Stomach smooth muscle (tissue), 2 donors: ENCODE measurements around the gene MCC.
A peak's percentile ranks its signal among the peaks of the same experiment; 100 is the strongest.

Source experiments
- H3K27ac ChIP-seq: one replicate; pipeline ENCODE4 v1.7.0; 2013; ENCODE audit warnings: mild to moderate bottlenecking, low read length, inconsistent platforms
- H3K27me3 ChIP-seq, 2 donors: one replicate each; pipeline ENCODE4 v1.7.0; 2013; ENCODE audit warnings: low read length in 2 of 2; ENCODE audit not compliant: insufficient read depth in 2 of 2, control insufficient read depth in 1 of 2
- H3K36me3 ChIP-seq, 2 donors: one replicate each; pipeline ENCODE4 v1.7.0; 2013; ENCODE audit warnings: low read length in 2 of 2; ENCODE audit not compliant: control insufficient read depth in 2 of 2, insufficient read depth in 2 of 2
- H3K4me1 ChIP-seq: one replicate; pipeline ENCODE4 v1.7.0; 2013; ENCODE audit warnings: low read length; ENCODE audit not compliant: control insufficient read depth, insufficient read depth
- H3K4me3 ChIP-seq, 2 donors: one replicate each; pipeline ENCODE4 v1.7.0; 2013; ENCODE audit warnings: low read length in 2 of 2
- H3K9ac ChIP-seq, 2 donors: one replicate each; pipeline ENCODE4 v1.7.0; 2013; ENCODE audit warnings: low read length in 2 of 2, mild to moderate bottlenecking in 1 of 2
- H3K9me3 ChIP-seq, 2 donors: one replicate each; pipeline ENCODE4 v1.7.0; 2013; ENCODE audit warnings: low read length in 2 of 2; ENCODE audit not compliant: control insufficient read depth in 2 of 2
- donor health status: healthy.
- donor health status: Pancreatic carcinoma.

MCC gene

GRCh38 chr5:113099822-113100221, 388.4 kb downstream of the MCC start:
- Histone ChIP-seq H3K4me1 (no peaks in the 10 kb centered on the region), H3K9me3 (no peaks in the 10 kb centered on the region), H3K27ac (no peak overlapping the region), H3K9ac (no peak overlapping the region), H3K36me3 (peaks cover 12 to 19% of the 10 kb centered on the region in 2 donors), H3K4me3 (no peak overlapping the region), H3K27me3 (no peaks in the 10 kb centered on the region)

- Histone ChIP-seq H3K27me3 (no peaks in the 10 kb centered on the region), H3K27ac (no peak overlapping the region), H3K9me3 (no peaks in the 10 kb centered on the region), H3K36me3 (peaks cover 9 to 16% of the 10 kb centered on the region in 2 donors), H3K4me3 (no peak overlapping the region), H3K4me1 (no peaks in the 10 kb centered on the region), H3K9ac (no peak overlapping the region)
These were observed 389.9 kb downstream of the MCC start for GRCh38 chr5:113098378-113098777.

DNA sequence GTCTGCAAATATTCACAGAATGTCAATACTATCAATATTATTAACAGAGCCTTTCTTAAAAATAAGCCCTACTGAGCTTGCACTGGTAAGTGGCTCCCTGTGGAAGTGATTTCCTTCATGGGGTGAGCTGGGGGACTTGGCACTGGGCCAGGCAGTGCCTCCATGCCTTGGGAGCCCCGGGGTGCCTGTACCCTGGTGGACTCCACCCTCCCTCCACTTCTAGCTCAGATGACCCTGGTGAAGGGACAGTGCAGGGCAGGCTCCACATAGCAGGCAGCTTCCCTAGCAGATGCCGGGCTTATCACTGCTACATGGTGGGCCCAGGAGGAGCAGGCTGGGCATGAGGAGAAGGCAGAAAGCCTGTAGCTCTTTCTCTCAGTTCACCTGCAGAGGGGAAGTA, 392.4 kb downstream of the MCC start:
- H3K9ac ChIP-seq: no peak overlapping the region
- H3K4me1 ChIP-seq: peaks cover 10% of the 10 kb centered on the region
- H3K27ac ChIP-seq: no peak overlapping the region
- H3K4me3 ChIP-seq: no peak overlapping the region
- peaks cover 3 to 7% of the 10 kb centered on the region in 2 donors for H3K36me3 ChIP-seq
- H3K9me3 ChIP-seq: no peaks in the 10 kb centered on the region
- H3K27me3 ChIP-seq: no peaks in the 10 kb centered on the region

GRCh38 chr5:113093558-113093957, 394.7 kb downstream of the MCC start:
- H3K27me3 ChIP-seq: no peaks in the 10 kb centered on the region
- H3K36me3 ChIP-seq: peaks cover 2 to 3% of the 10 kb centered on the region in 2 donors
- no peak overlapping the region for H3K9ac ChIP-seq
- no peak overlapping the region for H3K27ac ChIP-seq
- H3K4me3 ChIP-seq: no peak overlapping the region
- no peaks in the 10 kb centered on the region for H3K9me3 ChIP-seq
- peaks cover 23% of the 10 kb centered on the region for H3K4me1 ChIP-seq

DNA sequence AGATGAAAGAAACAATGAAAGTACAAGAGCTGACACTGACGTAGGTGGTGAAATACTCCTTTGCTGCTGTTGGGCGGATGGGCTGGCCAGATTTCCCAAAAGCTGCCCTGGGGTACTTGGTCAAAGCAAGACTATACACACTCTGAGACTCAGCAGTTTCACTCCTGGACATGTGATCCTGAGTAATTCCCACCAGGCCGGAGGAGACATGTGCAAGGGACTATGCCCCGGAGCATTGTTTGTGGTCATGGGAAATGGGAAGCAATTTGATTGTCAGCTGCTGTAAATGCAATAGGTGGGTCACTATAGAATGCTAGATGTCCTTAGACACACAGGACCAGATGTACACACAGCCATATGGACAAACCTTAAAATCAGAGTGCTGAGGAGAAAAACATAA, 395.6 kb downstream of the MCC start:
- Histone ChIP-seq H3K27me3 (no peaks in the 10 kb centered on the region), H3K9me3 (no peaks in the 10 kb centered on the region), H3K27ac (no peak overlapping the region), H3K4me3 (no peak overlapping the region), H3K9ac (no peak overlapping the region), H3K4me1 (peaks cover 23% of the 10 kb centered on the region), H3K36me3 (peaks cover 0 to 2% of the 10 kb centered on the region in 2 donors)

DNA sequence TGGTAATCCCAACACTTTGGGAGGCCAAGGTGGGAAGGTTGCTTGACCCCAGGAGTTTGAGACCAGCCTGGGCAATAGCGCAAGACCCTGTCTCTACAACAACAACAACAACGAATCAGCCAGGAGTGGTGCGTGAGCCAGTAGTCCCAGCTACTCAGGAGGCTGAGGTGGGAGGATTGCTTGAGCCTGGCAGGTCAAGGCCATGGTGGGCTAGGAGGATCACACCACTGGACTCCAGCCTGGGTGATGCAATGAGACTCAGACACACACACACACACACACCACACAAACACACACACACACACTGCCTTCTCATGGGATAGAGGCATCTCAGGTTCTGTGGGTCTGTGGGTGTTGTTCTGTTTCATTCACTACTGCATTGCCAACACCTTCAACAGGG, 396.6 kb downstream of the MCC start:
- peak overlapping the region; percentile 49 for H3K27ac ChIP-seq
- no peaks in the 10 kb centered on the region for H3K27me3 ChIP-seq
- H3K9me3 ChIP-seq: no peaks in the 10 kb centered on the region
- no peak overlapping the region for H3K9ac ChIP-seq
- no peak overlapping the region for H3K4me3 ChIP-seq
- peaks cover 0 to 2% of the 10 kb centered on the region in 2 donors for H3K36me3 ChIP-seq
- H3K4me1 ChIP-seq: peaks cover 23% of the 10 kb centered on the region

GRCh38 chr5:113090336-113091106, 397.7 kb downstream of the MCC start:
- Histone ChIP-seq H3K4me3 (peak overlapping the region; percentile 35 to 57), H3K9ac (peak overlapping the region in 1 of 2 donors; percentile 29), H3K27ac (peak overlapping the region; percentile 49), H3K27me3 (no peaks in the 10 kb centered on the region), H3K4me1 (peaks cover 23% of the 10 kb centered on the region), H3K9me3 (no peaks in the 10 kb centered on the region), H3K36me3 (peaks cover 0 to 2% of the 10 kb centered on the region in 2 donors)

DNA sequence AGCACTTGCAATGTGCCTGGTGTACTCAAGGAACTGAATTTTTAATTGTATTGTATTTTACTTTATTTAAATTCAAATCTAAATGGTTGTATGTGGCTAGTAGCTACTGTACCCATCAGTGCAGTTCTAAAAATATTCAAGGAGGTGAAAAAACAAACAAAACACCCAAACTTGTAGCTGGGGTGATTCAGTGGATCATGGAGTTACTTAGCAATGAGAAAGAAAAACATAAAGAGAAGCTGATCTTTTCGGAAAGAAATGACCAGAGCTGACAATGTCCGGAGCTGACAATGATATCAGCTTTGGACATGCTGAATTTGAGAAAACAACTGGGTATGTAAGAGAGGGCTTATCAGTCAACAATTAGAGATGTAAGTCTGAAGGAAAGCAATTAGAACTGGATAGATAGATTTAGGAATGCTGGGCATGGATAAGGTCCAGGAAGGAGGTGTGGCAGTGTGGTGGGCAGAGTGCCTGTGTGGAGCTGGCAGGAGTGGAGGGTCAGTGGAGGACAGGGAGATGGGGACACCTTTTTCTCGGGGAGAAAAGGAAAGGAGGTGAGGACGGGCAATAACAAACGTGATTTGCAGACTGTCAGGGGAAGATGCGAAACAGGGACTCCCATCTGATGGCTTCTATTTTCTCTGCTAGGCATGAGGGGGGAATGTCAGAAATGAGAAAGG, 398.5 kb downstream of the MCC start:
- Histone ChIP-seq H3K27ac (peak overlapping the region; percentile 49), H3K4me1 (peaks cover 23% of the 10 kb centered on the region), H3K9ac (peak overlapping the region in 1 of 2 donors; percentile 29), H3K4me3 (peak overlapping the region; percentile 35 to 57), H3K36me3 (peaks cover 0 to 5% of the 10 kb centered on the region in 2 donors), H3K9me3 (no peaks in the 10 kb centered on the region), H3K27me3 (no peaks in the 10 kb centered on the region)

DNA sequence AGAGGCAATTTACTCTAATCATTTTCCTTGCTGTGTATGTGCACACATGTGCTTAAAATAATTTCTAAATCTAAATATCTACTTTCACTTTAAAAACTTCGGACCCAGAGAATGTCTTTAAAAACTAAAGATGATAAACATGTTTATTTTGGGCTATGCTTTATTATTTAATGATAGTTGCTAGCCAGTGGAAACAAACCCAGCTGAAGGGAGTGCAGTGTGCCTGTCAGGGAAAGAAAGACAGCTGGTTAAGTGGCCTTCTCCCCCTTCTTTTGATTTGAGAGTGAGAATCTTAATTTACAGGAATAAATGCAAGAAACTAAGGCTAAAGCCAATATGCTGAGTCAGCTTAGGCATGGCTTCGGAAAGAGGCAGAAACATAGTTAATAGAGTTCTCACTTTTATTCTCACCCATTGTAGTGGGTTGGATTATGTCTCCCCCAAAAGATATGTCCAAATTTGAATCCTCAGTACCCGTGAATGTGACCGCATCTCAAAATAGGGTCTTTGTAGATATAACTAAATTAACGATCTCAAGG, 400.2 kb downstream of the MCC start:
- H3K36me3 ChIP-seq: peaks cover 3 to 5% of the 10 kb centered on the region in 2 donors
- no peak overlapping the region for H3K9ac ChIP-seq
- H3K4me3 ChIP-seq: no peak overlapping the region
- H3K27ac ChIP-seq: no peak overlapping the region
- peaks cover 23% of the 10 kb centered on the region for H3K4me1 ChIP-seq
- H3K27me3 ChIP-seq: no peaks in the 10 kb centered on the region
- H3K9me3 ChIP-seq: no peaks in the 10 kb centered on the region

DNA sequence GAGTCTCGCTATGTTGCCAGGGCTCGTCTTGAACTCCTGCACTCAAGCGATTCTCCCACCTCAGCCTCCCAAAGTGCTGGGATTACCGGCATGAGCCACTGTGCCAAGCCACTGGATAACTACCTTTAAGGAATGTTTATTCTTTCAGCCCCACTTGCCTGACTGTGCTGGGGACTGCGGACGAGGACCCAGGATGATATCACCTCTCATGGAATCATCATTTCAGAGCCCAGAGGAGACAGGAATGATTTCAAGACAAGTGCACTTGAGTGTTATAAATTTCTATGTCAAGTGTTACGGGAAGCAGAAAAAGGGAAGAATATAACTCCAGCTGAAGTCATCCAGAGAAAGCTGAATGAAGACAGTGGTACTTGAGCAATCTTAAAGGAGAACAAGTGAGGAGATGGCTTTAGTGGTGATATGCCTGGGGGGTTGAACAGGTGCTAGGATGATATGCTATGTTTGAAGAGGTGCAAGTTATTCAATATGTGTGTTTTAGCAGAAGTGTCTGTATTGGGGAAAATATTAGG, 402.3 kb downstream of the MCC start:
- Histone ChIP-seq H3K4me1 (peaks cover 14% of the 10 kb centered on the region), H3K4me3 (no peak overlapping the region), H3K9ac (no peak overlapping the region), H3K27me3 (no peaks in the 10 kb centered on the region), H3K36me3 (peaks cover 11 to 16% of the 10 kb centered on the region in 2 donors), H3K9me3 (no peaks in the 10 kb centered on the region), H3K27ac (no peak overlapping the region)
